A673 (cell line): ENCODE measurements around the gene PDLIM3.

Source experiments
- EZH2 ChIP-seq: fragments of 200-600 bp; sonication (generic); IDR thresholded peaks from 2 replicates; pipeline ENCODE4 v1.6.1; 2017; ENCODE audit warnings: borderline replicate concordance, low read depth, mild to moderate bottlenecking, mixed read lengths, antibody characterized with exemption, low read length; ENCODE audit not compliant: poor library complexity, severe bottlenecking
- TF ChIP-seq, protein P1 (sequence below): fragments of 300-800, 200-600 bp; sonication (generic); conservative IDR thresholded peaks from 2 replicates; pipeline ENCODE4 v1.5.1; 2017; ENCODE audit warnings: low read depth, mild to moderate bottlenecking, antibody characterized with exemption, low read length, moderate library complexity, mixed read lengths

DNA sequence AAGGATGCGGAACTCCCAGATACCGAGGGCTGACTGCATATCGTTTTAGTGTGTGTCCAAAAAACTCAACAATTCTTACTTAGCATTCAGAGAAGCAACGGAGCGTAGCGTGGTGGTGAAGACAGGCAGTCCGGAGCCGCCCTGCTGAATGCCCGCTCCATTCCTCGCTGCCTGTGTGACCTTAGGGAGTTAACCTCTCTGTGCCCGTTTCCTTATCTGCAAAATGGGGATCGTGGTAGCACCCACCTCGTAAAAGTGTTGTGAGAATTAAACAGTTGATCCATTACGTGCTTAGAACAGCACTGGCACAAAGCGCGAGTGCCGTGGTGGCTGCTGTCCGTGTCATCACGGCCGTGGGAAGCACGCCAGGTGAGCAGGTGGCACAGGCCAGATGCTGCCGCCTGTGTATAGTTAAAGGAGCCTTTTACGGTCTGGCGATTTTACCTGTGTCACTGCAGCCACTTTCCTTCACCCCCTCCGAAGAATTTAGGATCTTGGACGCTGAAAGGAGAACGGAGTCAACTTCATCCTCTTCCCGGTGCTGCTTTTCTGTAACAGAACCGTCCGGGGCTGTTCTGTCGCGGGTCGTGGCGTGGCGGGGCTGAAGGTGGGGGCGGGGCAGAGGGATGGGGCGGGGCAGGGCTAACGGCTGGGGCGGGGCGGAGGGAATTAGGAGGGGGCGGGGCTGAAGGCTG, 64.7 kb downstream of the PDLIM3 start:
- TF ChIP-seq, protein P1, sequence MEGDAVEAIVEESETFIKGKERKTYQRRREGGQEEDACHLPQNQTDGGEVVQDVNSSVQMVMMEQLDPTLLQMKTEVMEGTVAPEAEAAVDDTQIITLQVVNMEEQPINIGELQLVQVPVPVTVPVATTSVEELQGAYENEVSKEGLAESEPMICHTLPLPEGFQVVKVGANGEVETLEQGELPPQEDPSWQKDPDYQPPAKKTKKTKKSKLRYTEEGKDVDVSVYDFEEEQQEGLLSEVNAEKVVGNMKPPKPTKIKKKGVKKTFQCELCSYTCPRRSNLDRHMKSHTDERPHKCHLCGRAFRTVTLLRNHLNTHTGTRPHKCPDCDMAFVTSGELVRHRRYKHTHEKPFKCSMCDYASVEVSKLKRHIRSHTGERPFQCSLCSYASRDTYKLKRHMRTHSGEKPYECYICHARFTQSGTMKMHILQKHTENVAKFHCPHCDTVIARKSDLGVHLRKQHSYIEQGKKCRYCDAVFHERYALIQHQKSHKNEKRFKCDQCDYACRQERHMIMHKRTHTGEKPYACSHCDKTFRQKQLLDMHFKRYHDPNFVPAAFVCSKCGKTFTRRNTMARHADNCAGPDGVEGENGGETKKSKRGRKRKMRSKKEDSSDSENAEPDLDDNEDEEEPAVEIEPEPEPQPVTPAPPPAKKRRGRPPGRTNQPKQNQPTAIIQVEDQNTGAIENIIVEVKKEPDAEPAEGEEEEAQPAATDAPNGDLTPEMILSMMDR = no peak
- TF ChIP-seq EZH2 = no peak
